Keratinocyte (primary cell): ENCODE results near the gene PFKFB3. TPM values are rescaled to one million over a fixed set of nuclear protein-coding genes. Genes with fewer than 3 reads are reported as not detected.

Source experiments
- DNase-seq: peaks from one replicate; pipeline ENCODE4 v3.0.0-alpha.2; 2011; ENCODE audit warnings: low read depth, missing footprints, low spot score
- FAIRE-seq: peaks from 2 replicates; lab custom pipeline; 2011; peaks lifted over from hg19 to GRCh38; lab: Jason Lieb, UNC
- H2AFZ ChIP-seq: 2 replicates; pipeline ENCODE4 v1.6.0; 2012; ENCODE audit warnings: low read length, control low read depth, inconsistent platforms; ENCODE audit not compliant: control insufficient read depth
- H3K27ac ChIP-seq: 2 replicates; pipeline ENCODE4 v1.5.1; 2011; ENCODE audit warnings: low read length; ENCODE audit not compliant: control insufficient read depth, insufficient read depth
- H3K27me3 ChIP-seq: 3 replicates; pipeline ENCODE4 v1.6.0; 2011; ENCODE audit warnings: low read length; ENCODE audit not compliant: control insufficient read depth, insufficient read depth; ENCODE audit errors: extremely low read depth
- H3K36me3 ChIP-seq, 2 experiments: 2 replicates in 1 of 2; 3 replicates in 1 of 2; pipeline ENCODE4 v1.5.1; 2011; ENCODE audit warnings: low read length in 2 of 2, mild to moderate bottlenecking in 1 of 2; ENCODE audit not compliant: control insufficient read depth in 2 of 2, insufficient read depth in 2 of 2; ENCODE audit errors: extremely low read depth in 1 of 2
- H3K4me1 ChIP-seq: 3 replicates; pipeline ENCODE4 v1.5.1; 2011; ENCODE audit warnings: low read length; ENCODE audit not compliant: control insufficient read depth, insufficient read depth; ENCODE audit errors: extremely low read depth
- H3K4me2 ChIP-seq: 3 replicates; pipeline ENCODE4 v1.6.0; 2011; ENCODE audit warnings: low read depth, low read length; ENCODE audit not compliant: control insufficient read depth, insufficient read depth; ENCODE audit errors: extremely low read depth
- H3K4me3 ChIP-seq, 3 experiments: fragments of 200-600 bp in 1 of 3; sonication (generic) in 1 of 3; 2 replicates in 2 of 3; 3 replicates in 1 of 3; pipeline ENCODE4 v1.5.1; 2011 to 2016; ENCODE audit warnings: low read length in 3 of 3, mild to moderate bottlenecking in 3 of 3, control low read depth in 2 of 3, inconsistent platforms in 1 of 3, low read depth in 1 of 3, mixed read lengths in 1 of 3, mixed run types in 1 of 3, moderate library complexity in 1 of 3; ENCODE audit not compliant: control insufficient read depth in 2 of 3, insufficient read depth in 2 of 3; ENCODE audit errors: extremely low read depth in 1 of 3
- H3K79me2 ChIP-seq: 2 replicates; pipeline ENCODE4 v1.6.0; 2012; ENCODE audit warnings: low read length; ENCODE audit not compliant: control insufficient read depth, insufficient read depth
- H3K9ac ChIP-seq: 3 replicates; pipeline ENCODE4 v1.6.0; 2011; ENCODE audit warnings: low read length; ENCODE audit not compliant: control insufficient read depth, insufficient read depth; ENCODE audit errors: extremely low read depth
- H3K9me1 ChIP-seq: 3 replicates; pipeline ENCODE4 v1.6.0; 2011; ENCODE audit warnings: low read length; ENCODE audit not compliant: control insufficient read depth, insufficient read depth; ENCODE audit errors: extremely low read depth
- H3K9me3 ChIP-seq: 2 replicates; pipeline ENCODE4 v1.5.1; 2012; ENCODE audit warnings: low read depth, low read length; ENCODE audit not compliant: control insufficient read depth
- H4K20me1 ChIP-seq: 3 replicates; pipeline ENCODE4 v1.6.0; 2011; ENCODE audit warnings: low read length; ENCODE audit not compliant: control insufficient read depth, insufficient read depth; ENCODE audit errors: extremely low read depth
- CTCF ChIP-seq, 3 experiments: IDR thresholded peaks in 1 of 3; conservative IDR thresholded peaks in 1 of 3; optimal IDR thresholded peaks in 1 of 3; 2 replicates in 2 of 3; 3 replicates in 1 of 3; pipeline versions ENCODE3 to v1.5.1; 2011; ENCODE audit warnings: low read length in 3 of 3, mild to moderate bottlenecking in 3 of 3, moderate library complexity in 2 of 3, control low read depth in 1 of 3, inconsistent platforms in 1 of 3; ENCODE audit not compliant: insufficient read depth in 2 of 3; ENCODE audit errors: extremely low read depth in 1 of 3
- EZH2 ChIP-seq: IDR thresholded peaks from one replicate; pipeline ENCODE4 v1.6.1; 2012; ENCODE audit warnings: inconsistent platforms, mild to moderate bottlenecking, low read length, moderate library complexity
- dilution Hi-C: fragments of 300-500 bp; cut with MboI; formaldehyde crosslinking; loops from one replicate; pipeline ENCODE4 v1.7.0; 2020; ENCODE audit warnings: low sequenced_read_pairs; ENCODE audit not compliant: extremely low pct_ligation_motif_present
- polyA minus RNA-seq, 3 experiments: library from RNA; depleted of rRNA, polyadenylated mRNA; stranded (reverse); fragments of >200 nt; gene quantifications; 1 replicate in 1 of 3; 2 replicates in 1 of 3; 3 replicates in 1 of 3; pipeline ENCODE4 v1.2.3, GENCODE V29; 2011
- polyA plus RNA-seq, 5 experiments: library from polyadenylated mRNA; depleted of rRNA in 3 of 5; stranded (reverse) in 3 of 5; stranded (forward) in 1 of 5; unstranded in 1 of 5; fragments of >200 nt; gene quantifications; 1 replicate in 1 of 5; 2 replicates in 3 of 5; 3 replicates in 1 of 5; pipeline versions ENCODE4 v1.2.1 to v1.2.3, GENCODE V29; 2011 to 2012; ENCODE audit warnings: missing spikeins in 2 of 5, low read depth in 1 of 5, low replicate concordance in 1 of 5

Gene PFKFB3
- 14.0 to 21.3 TPM (median 18.6 TPM) in 3 replicates for polyA plus RNA-seq
- polyA plus RNA-seq (2011; ENCODE audit: low read depth) = 9.7 TPM
- 10.1 and 12.3 TPM in 2 replicates for polyA plus RNA-seq (2011; cell fraction: cytosol; rRNA removed)
- polyA plus RNA-seq (2011; cell fraction: nucleus; rRNA removed) = 38.8 and 41.3 TPM in 2 replicates
- polyA plus RNA-seq (2012; ENCODE audit: low replicate concordance) = 20.0 and 30.1 TPM in 2 replicates
- 14.3 to 51.9 TPM (median 22.7 TPM) in 3 replicates for polyA minus RNA-seq
- polyA minus RNA-seq (2011; cell fraction: cytosol; rRNA and poly(A)+ RNA removed) = 11.9 TPM
- 21.3 and 28.9 TPM in 2 replicates for polyA minus RNA-seq (2011; cell fraction: nucleus; rRNA and poly(A)+ RNA removed)

GRCh38 chr10:6202684-6203330 is at the start of gene PFKFB3:
TSS of gene PFKFB3 (plus strand) at chr10:6202932. CDS start at chr10:6203261, 329 bp downstream.
- Histone ChIP-seq H3K27me3 (peaks cover 6% of the 10 kb centered on the region), H3K79me2 (peaks cover 15% of the 10 kb centered on the region), H3K4me2 (peak within 1 kb of the TSS; percentile 88), H3K9me3 (no peaks in the 10 kb centered on the region), H3K36me3 (peaks cover 0 to 1% of the 10 kb centered on the region in 2 experiments), H4K20me1 (no peaks in the 10 kb centered on the region), H3K4me3 (peak within 1 kb of the TSS; percentile 78 to 96 (median 85)), H3K9me1 (no peaks in the 10 kb centered on the region), H3K9ac (peak within 1 kb of the TSS; percentile 90), H3K27ac (peak within 1 kb of the TSS; percentile 84), H2AFZ (peak within 1 kb of the TSS; percentile 75), H3K4me1 (peaks cover 21% of the 10 kb centered on the region)
- dilution Hi-C loops = no loop called here
- FAIRE-seq = no peak
- TF ChIP-seq CTCF (optimal IDR thresholded peaks at IDR 0.05 in 1 of 3, IDR thresholded peaks at IDR 0.05 in 1 of 3, conservative IDR thresholded peaks at IDR 0.05 in 1 of 3; ENCODE audit: extremely low read depth in 1 of 3, insufficient read depth in 2 of 3, low read length in 3 of 3) (peak; percentile 68 to 96 (median 89)), EZH2 (no peak)
- DNase-seq = peak; percentile 41

DNA sequence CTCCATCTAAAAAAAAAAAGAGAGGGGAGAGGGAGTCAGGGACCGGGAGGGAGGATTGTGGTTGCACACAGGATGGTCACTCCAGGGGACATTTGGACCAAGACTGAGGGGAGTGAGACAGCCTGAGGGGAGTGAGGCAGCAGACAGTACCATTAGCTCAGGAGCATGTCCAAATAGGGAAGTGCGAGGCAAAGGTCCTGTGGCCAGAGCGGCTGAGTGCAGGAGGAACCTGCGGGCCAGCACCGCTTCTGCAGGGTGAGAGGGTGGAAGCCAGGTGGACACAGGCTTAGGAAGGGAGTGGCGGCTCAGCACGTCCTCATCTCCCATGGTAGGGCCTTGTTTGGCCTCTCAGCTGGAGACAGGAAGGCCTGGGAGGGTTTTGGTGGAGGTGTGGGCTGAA is 48.9 kb upstream of the PFKFB3 start:
- H3K4me2 ChIP-seq = no peak overlapping the region
- TF ChIP-seq CTCF (optimal IDR thresholded peaks at IDR 0.05 in 1 of 3, IDR thresholded peaks at IDR 0.05 in 1 of 3, conservative IDR thresholded peaks at IDR 0.05 in 1 of 3; ENCODE audit: extremely low read depth in 1 of 3, insufficient read depth in 2 of 3, low read length in 3 of 3) (no peak), EZH2 (no peak)
- H3K79me2 ChIP-seq = peaks cover 11% of the 10 kb centered on the region
- no peak overlapping the region for H3K9ac ChIP-seq
- H3K27ac ChIP-seq = no peak overlapping the region
- FAIRE-seq (no peak), DNase-seq (no peak)
- H3K36me3 ChIP-seq = no peaks in the 10 kb centered on the region
- dilution Hi-C loops = no loop called here
- H4K20me1 ChIP-seq = no peaks in the 10 kb centered on the region
- H3K27me3 ChIP-seq = no peaks in the 10 kb centered on the region
- H2AFZ ChIP-seq = no peak overlapping the region
- no peaks in the 10 kb centered on the region for H3K4me1 ChIP-seq
- H3K9me1 ChIP-seq = no peaks in the 10 kb centered on the region
- no peak overlapping the region for H3K4me3 ChIP-seq
- no peaks in the 10 kb centered on the region for H3K9me3 ChIP-seq
